H1 (cell line): Measurements from ENCODE around the gene LCN15. TPM values are rescaled to one million over a fixed set of nuclear protein-coding genes. Genes with fewer than 3 reads are reported as not detected.
A peak's percentile ranks its signal among the peaks of the same experiment; 100 is the strongest.

Experiments used
- CTCF ChIA-PET: fragments of 300-600 bp; sonication (Branson Sonifier 250); formaldehyde crosslinking; loops from one replicate; lab custom pipeline; 2021; ENCODE audit not compliant: partially characterized antibody; lab: Charles Lee
- POLR2A ChIA-PET: fragments of 300-600 bp; sonication (Branson Sonifier 250); formaldehyde crosslinking; loops from one replicate; lab custom pipeline; 2021; ENCODE audit warnings: inconsistent platforms; ENCODE audit not compliant: partially characterized antibody; lab: Charles Lee
- DNase-seq, 2 experiments: peaks; one replicate each; pipeline versions ENCODE4 v3.0.0 to v3.0.0-alpha.2; 2010 to 2022; ENCODE audit warnings: low spot score in 2 of 2, low read depth in 1 of 2, mixed read lengths in 1 of 2
- FAIRE-seq: peaks from 2 replicates; lab custom pipeline; 2011; peaks lifted over from hg19 to GRCh38; lab: Jason Lieb, UNC
- H2AFZ ChIP-seq: 2 replicates; pipeline ENCODE4 v1.8.1; 2012; ENCODE audit warnings: low read length, inconsistent platforms
- H2AK5ac ChIP-seq: 2 replicates; pipeline ENCODE4 v1.6.1; 2013; ENCODE audit warnings: low read depth, low read length
- H2BK120ac ChIP-seq: replicated peaks from 2 replicates; pipeline ENCODE3; 2013; ENCODE audit warnings: low read depth, low read length, inconsistent platforms
- H2BK12ac ChIP-seq: 2 replicates; pipeline ENCODE4 v1.6.1; 2013; ENCODE audit warnings: low read depth, low read length
- H2BK15ac ChIP-seq: 2 replicates; pipeline ENCODE4 v1.6.1; 2013; ENCODE audit warnings: low read length
- H2BK20ac ChIP-seq: 2 replicates; pipeline ENCODE4 v1.6.1; 2013; ENCODE audit warnings: low read length
- H2BK5ac ChIP-seq: 2 replicates; pipeline ENCODE4 v1.6.1; 2013; ENCODE audit warnings: low read depth, low read length
- H3K14ac ChIP-seq: 2 replicates; pipeline ENCODE4 v1.6.1; 2013; ENCODE audit warnings: inconsistent platforms; ENCODE audit not compliant: insufficient read length
- H3K18ac ChIP-seq: 2 replicates; pipeline ENCODE4 v1.6.1; 2013; ENCODE audit warnings: low read length; ENCODE audit errors: extremely low read depth
- H3K23ac ChIP-seq: 2 replicates; pipeline ENCODE4 v1.6.1; 2013; ENCODE audit warnings: inconsistent platforms; ENCODE audit not compliant: insufficient read length
- H3K23me2 ChIP-seq: 2 replicates; pipeline ENCODE4 v1.6.1; 2013; ENCODE audit warnings: low read depth, low read length
- H3K27ac ChIP-seq: 2 replicates; pipeline ENCODE4 v1.6.1; 2011; ENCODE audit warnings: low read depth, low read length, inconsistent platforms
- H3K27me3 ChIP-seq, 4 experiments: replicated peaks in 1 of 4; 1 replicate in 1 of 4; 2 replicates in 3 of 4; pipeline versions ENCODE4 v1.6.1 to v1.8.1; 2011 to 2013; ENCODE audit warnings: low read length in 3 of 4, mild to moderate bottlenecking in 3 of 4, inconsistent platforms in 2 of 4, mixed read lengths in 2 of 4, moderate library complexity in 1 of 4; ENCODE audit not compliant: control insufficient read depth in 3 of 4, insufficient read depth in 3 of 4; ENCODE audit errors: extremely low read depth in 1 of 4
- H3K36me3 ChIP-seq, 4 experiments: 2 replicates each; pipeline versions ENCODE4 v1.6.1 to v1.8.1; 2011 to 2013; ENCODE audit warnings: mild to moderate bottlenecking in 4 of 4, low read length in 3 of 4, moderate library complexity in 2 of 4, control low read depth in 1 of 4, inconsistent platforms in 1 of 4; ENCODE audit not compliant: insufficient read depth in 4 of 4, control insufficient read depth in 2 of 4
- H3K4ac ChIP-seq: replicated peaks from 2 replicates; pipeline ENCODE3; 2013; ENCODE audit warnings: low read length, low read depth, mixed read lengths, inconsistent platforms; ENCODE audit not compliant: insufficient read length
- H3K4me1 ChIP-seq, 4 experiments: replicated peaks in 1 of 4; 1 replicate in 1 of 4; 2 replicates in 3 of 4; pipeline versions ENCODE4 v1.6.1 to v1.8.1; 2011 to 2013; ENCODE audit warnings: low read length in 3 of 4, inconsistent platforms in 2 of 4, mixed read lengths in 1 of 4; ENCODE audit not compliant: insufficient read depth in 4 of 4, control insufficient read depth in 3 of 4
- H3K4me2 ChIP-seq, 2 experiments: 2 replicates each; pipeline versions ENCODE4 v1.6.1 to v1.8.1; 2011 to 2013; ENCODE audit warnings: low read depth in 2 of 2, low read length in 2 of 2, control low read depth in 1 of 2, inconsistent platforms in 1 of 2, mild to moderate bottlenecking in 1 of 2; ENCODE audit not compliant: insufficient read depth in 1 of 2
- H3K4me3 ChIP-seq, 4 experiments: fragments of 200-600, 300-600 bp in 1 of 4; sonication (generic), shearing (Covaris generic), sonication (Bioruptor Twin) in 1 of 4; 2 replicates each; pipeline versions ENCODE4 v1.5.1 to v1.8.1; 2011 to 2016; ENCODE audit warnings: low read length in 4 of 4, low read depth in 3 of 4, control low read depth in 2 of 4, inconsistent platforms in 2 of 4, mild to moderate bottlenecking in 2 of 4, mixed read lengths in 1 of 4, moderate library complexity in 1 of 4; ENCODE audit not compliant: insufficient read depth in 2 of 4; ENCODE audit errors: extremely low read depth in 1 of 4
- H3K56ac ChIP-seq: replicated peaks from 2 replicates; pipeline ENCODE3; 2013; ENCODE audit warnings: low read depth, mild to moderate bottlenecking, mixed read lengths, low read length, inconsistent platforms; ENCODE audit not compliant: insufficient read length
- H3K79me1 ChIP-seq: 2 replicates; pipeline ENCODE4 v1.6.1; 2013; ENCODE audit warnings: low read depth, low read length, control low read depth
- H3K79me2 ChIP-seq, 2 experiments: 2 replicates each; pipeline versions ENCODE4 v1.6.1 to v1.8.1; 2012 to 2013; ENCODE audit warnings: low read length in 2 of 2, mild to moderate bottlenecking in 2 of 2, inconsistent platforms in 1 of 2; ENCODE audit not compliant: insufficient read depth in 2 of 2, control insufficient read depth in 1 of 2
- H3K9ac ChIP-seq, 4 experiments: replicated peaks in 1 of 4; 1 replicate in 1 of 4; 2 replicates in 3 of 4; pipeline versions ENCODE4 v1.6.1 to v1.8.1; 2011 to 2013; ENCODE audit warnings: low read depth in 3 of 4, low read length in 3 of 4, control low read depth in 2 of 4, mild to moderate bottlenecking in 2 of 4, moderate library complexity in 2 of 4, inconsistent platforms in 1 of 4; ENCODE audit errors: extremely low read depth in 1 of 4
- H3K9me3 ChIP-seq, 2 experiments: 2 replicates each; pipeline versions ENCODE4 v1.6.1 to v1.8.1; 2012 to 2013; ENCODE audit warnings: mild to moderate bottlenecking in 2 of 2, moderate library complexity in 2 of 2, control low read depth in 1 of 2, inconsistent platforms in 1 of 2, low read depth in 1 of 2, low read length in 1 of 2, mixed read lengths in 1 of 2; ENCODE audit not compliant: insufficient read depth in 2 of 2
- H4K20me1 ChIP-seq, 2 experiments: replicated peaks in 1 of 2; 2 replicates each; pipeline versions ENCODE3 to v1.8.1; 2011 to 2013; ENCODE audit warnings: inconsistent platforms in 2 of 2, low read length in 2 of 2, mild to moderate bottlenecking in 1 of 2; ENCODE audit not compliant: insufficient read depth in 2 of 2, control insufficient read depth in 1 of 2
- H4K5ac ChIP-seq: 2 replicates; pipeline ENCODE4 v1.6.1; 2013; ENCODE audit warnings: low read length, low read depth, mixed read lengths, inconsistent platforms; ENCODE audit not compliant: insufficient read length
- H4K8ac ChIP-seq: 2 replicates; pipeline ENCODE4 v1.8.0; 2013; ENCODE audit warnings: mild to moderate bottlenecking, moderate library complexity, low read length, inconsistent platforms; ENCODE audit not compliant: insufficient read depth; ENCODE audit errors: extremely low read depth
- H4K91ac ChIP-seq: replicated peaks from 2 replicates; pipeline ENCODE3; 2013; ENCODE audit warnings: low read length, mixed read lengths, inconsistent platforms; ENCODE audit not compliant: insufficient read length
- ASH2L ChIP-seq: fragments of 200-600, 300-600 bp; sonication (generic); IDR thresholded peaks from one replicate; pipeline ENCODE4 v1.7.1; 2017; ENCODE audit warnings: low read length
- BACH1 ChIP-seq: IDR thresholded peaks from 2 replicates; pipeline ENCODE4 v1.6.1; 2012; ENCODE audit warnings: low read length, improper control_type of control experiment
- BRCA1 ChIP-seq: IDR thresholded peaks from 2 replicates; pipeline ENCODE4 v1.6.1; 2012; ENCODE audit warnings: low read depth, low read length, improper control_type of control experiment
- CHD2 ChIP-seq: IDR thresholded peaks from 2 replicates; pipeline ENCODE4 v1.6.1; 2012; ENCODE audit warnings: low read length, improper control_type of control experiment
- CTBP2 ChIP-seq: IDR thresholded peaks from 2 replicates; pipeline ENCODE4 v1.7.0; 2011; ENCODE audit warnings: borderline replicate concordance, mild to moderate bottlenecking, moderate library complexity, mixed read lengths, low read length; ENCODE audit not compliant: insufficient read depth, insufficient read length
- PHF8 ChIP-seq: fragments of 200-600 bp; sonication (generic); conservative IDR thresholded peaks from 2 replicates; pipeline ENCODE4 v1.7.1; 2012; ENCODE audit warnings: low read depth, mild to moderate bottlenecking, inconsistent platforms, low read length, moderate library complexity
- POLR2A ChIP-seq, 2 experiments: IDR thresholded peaks; 1 replicate in 1 of 2; 2 replicates in 1 of 2; pipeline ENCODE4 v1.6.1; 2011; ENCODE audit warnings: low read depth in 2 of 2, low read length in 2 of 2, mild to moderate bottlenecking in 2 of 2; ENCODE audit errors: control extremely low read depth in 1 of 2
- POLR2AphosphoS5 ChIP-seq: IDR thresholded peaks from 2 replicates; pipeline ENCODE4 v1.6.1; 2011; ENCODE audit warnings: low read depth, low read length
- SAP30 ChIP-seq: fragments of 300-600 bp; sonication (generic); IDR thresholded peaks from 2 replicates; pipeline ENCODE4 v1.7.1; 2012; ENCODE audit warnings: low read length, moderate library complexity, mild to moderate bottlenecking, inconsistent platforms; ENCODE audit not compliant: insufficient read depth, insufficient replicate concordance
- SRF ChIP-seq: IDR thresholded peaks from 2 replicates; pipeline ENCODE4 v1.6.1; 2011; ENCODE audit warnings: mild to moderate bottlenecking, low read depth, low read length, moderate library complexity
- TAF1 ChIP-seq: IDR thresholded peaks from 2 replicates; pipeline ENCODE4 v1.6.1; 2011; ENCODE audit warnings: mild to moderate bottlenecking, low read depth, low read length
- TBP ChIP-seq: IDR thresholded peaks from 2 replicates; pipeline ENCODE4 v1.6.1; 2011; ENCODE audit warnings: low read depth, low read length, improper control_type of control experiment
- TCF12 ChIP-seq: IDR thresholded peaks from 2 replicates; pipeline ENCODE4 v1.6.1; 2011; ENCODE audit warnings: low read depth, mild to moderate bottlenecking, low read length
- WGBS, 2 experiments: shearing (Covaris generic) in 1 of 2; methylation state at CpG; one replicate each; pipeline versions ENCODE4 v1.1.6 to v1.1.7; 2013 to 2015; ENCODE audit warnings: low lambda C conversion rate in 2 of 2, mixed read lengths in 2 of 2, inconsistent platforms in 1 of 2, low coverage in 1 of 2, missing lambda C conversion rate in 1 of 2; ENCODE audit not compliant: insufficient replicate concordance in 2 of 2, insufficient coverage in 1 of 2, insufficient read length in 1 of 2; ENCODE audit errors: extremely low coverage in 1 of 2, missing lambda C conversion rate in 1 of 2; 5-methylcytosine and 5-hydroxymethylcytosine counted together
- polyA plus RNA-seq, 7 experiments: library from polyadenylated mRNA; depleted of rRNA in 3 of 7; stranded (reverse) in 5 of 7; unstranded in 2 of 7; fragments of >200 nt in 5 of 7; fragments of 200-250 nt in 2 of 7; gene quantifications; 1 replicate in 5 of 7; 2 replicates in 1 of 7; 4 replicates in 1 of 7; pipeline versions ENCODE4 v1.2.1 to v1.2.3, GENCODE V29; 2011 to 2013; ENCODE audit warnings: missing spikeins in 2 of 7, mixed read lengths in 2 of 7
- total RNA-seq: library from RNA; stranded (reverse); fragmentation: NEBNext Ultra II Directional; extraction: Animal tissue kit (Norgen Biotek cat#: 25700); gene quantifications from 2 replicates; pipeline ENCODE4 v1.2.1, GENCODE V29; 2021

The LCN15 gene
- total and polyA plus RNA-seq, 2 of the 8 experiments (the other 6 are each of a cell fraction or from before 2014, with no cell fraction given): 0.08 to 0.47 TPM

- Histone ChIP-seq H3K27ac (no peak overlapping the region), H3K56ac (no peak overlapping the region), H4K91ac (peak overlapping the region; percentile 93), H3K9me3 (no peaks in the 10 kb centered on the region), H3K23me2 (no peaks in the 10 kb centered on the region; the same call in 1 of the 2 replicates), H3K4me1 (peaks cover 0 to 13% (median 6%) of the 10 kb centered on the region in 4 experiments; a peak in 4 of 7 replicates), H3K4me3 (peak overlapping the region in 1 of 4 experiments; percentile 44; a peak in 2 of 8 replicates), H2BK5ac (no peak overlapping the region; the same call in 1 of the 2 replicates), H3K27me3 (no peaks in the 10 kb centered on the region; a peak in 2 of 7 replicates), H3K4me2 (peak overlapping the region; percentile 65 to 69), H3K18ac (no peak overlapping the region; the same call in none of the 2 replicates), H4K20me1 (no peaks in the 10 kb centered on the region), H2BK12ac (peak overlapping the region; percentile 80; the same call in 1 of the 2 replicates), H3K23ac (no peak overlapping the region), H2AK5ac (no peak overlapping the region), H2BK20ac (no peak overlapping the region), H3K36me3 (no peaks in the 10 kb centered on the region), H4K5ac (peak overlapping the region; percentile 29), H3K4ac (no peak overlapping the region), H2BK120ac (no peak overlapping the region), H2BK15ac (no peak overlapping the region), H3K9ac (no peak overlapping the region), H2AFZ (no peak overlapping the region), H3K79me2 (no peaks in the 10 kb centered on the region), H3K14ac (no peak overlapping the region), H4K8ac (no peak overlapping the region), H3K79me1 (no peaks in the 10 kb centered on the region)
- WGBS, 2 experiments: 27% methylated on average over 11 of the region's 37 CpGs; no CpG with 5 or more reads in 1 of the 2 experiments
- FAIRE-seq (no peak), DNase-seq (peak; percentile 78 to 96)
- ChIA-PET POLR2A (interaction anchor here (0.6 to 3.8 kb wide), 3 partner anchors 20 to 111 kb away, joined by 3 to 34 read pairs (median 3); partner anchors contain the start of gene LCN10), CTCF (interaction anchor here (1.0 to 2.5 kb wide), 3 partner anchors 13 to 24 kb away, joined by 3 to 8 read pairs (median 4); no protein-coding TSS in a partner anchor)
- TF ChIP-seq ASH2L (no peak), POLR2AphosphoS5 (peak; percentile 52; the same call in 1 of the 2 replicates), TBP (peak; percentile 34; the same call in 1 of the 2 replicates), POLR2A (IDR thresholded peaks at IDR 0.05; ENCODE audit: control extremely low read depth in 1 of 2, low read depth in 2 of 2, low read length in 2 of 2) (peak in 1 of 2 experiments; percentile 76; a peak in 1 of 3 replicates), TCF12 (no peak), PHF8 (peak; percentile 58; the same call in 1 of the 2 replicates), TAF1 (0 out of 2 replicates have a peak, but pooled peaks have one; percentile 32), SRF (no peak), BACH1 (0 out of 2 replicates have a peak, but pooled peaks have one; percentile 7), CTBP2 (no peak), CHD2 (no peak), BRCA1 (no peak), SAP30 (no peak)
These were observed 1.2 kb downstream of the LCN15 start for GRCh38 chr9:136762915-136763648.
